ENCODE measurements around the gene SH2D2A.

GRCh38 chr1:156773607-156774006, 43.0 kb downstream of the SH2D2A start:
- no peak for TF ChIP-seq HMGA2 (CRISPR knock-in tag; IDR thresholded peaks at IDR 0.05)
- no peak for TF ChIP-seq MLX (CRISPR knock-in tag; IDR thresholded peaks at IDR 0.05)
- no peak for TF ChIP-seq SP1 (CRISPR knock-in tag; conservative IDR thresholded peaks at IDR 0.05)
- no peak for TF ChIP-seq FOXP4 (CRISPR knock-in tag; IDR thresholded peaks at IDR 0.05)
- no peak for TF ChIP-seq CTCF (IDR thresholded peaks at IDR 0.05)
- no peak for TF ChIP-seq ZNF121 (CRISPR knock-in tag; IDR thresholded peaks at IDR 0.05)
- no peak for TF ChIP-seq USF2 (CRISPR knock-in tag; IDR thresholded peaks at IDR 0.05)
- no peak for TF ChIP-seq AFF4 (CRISPR knock-in tag; IDR thresholded peaks at IDR 0.05; ENCODE audit: borderline replicate concordance)
- no peak for TF ChIP-seq NR1H2 (CRISPR knock-in tag; IDR thresholded peaks at IDR 0.05)
- no peak for TF ChIP-seq TEAD1 (CRISPR knock-in tag; IDR thresholded peaks at IDR 0.05)
- TF ChIP-seq MAX (CRISPR knock-in tag; IDR thresholded peaks at IDR 0.05): no peak
- no peak for TF ChIP-seq TCF7 (CRISPR knock-in tag; IDR thresholded peaks at IDR 0.05; ENCODE audit: low read depth)
- TF ChIP-seq ATF2 (CRISPR knock-in tag; IDR thresholded peaks at IDR 0.05; ENCODE audit: borderline replicate concordance, low read depth): no peak

Measured in WTC11 (cell line).